ENCODE data around the gene TNFRSF11A. TPM values are rescaled to one million over a fixed set of nuclear protein-coding genes. Genes with fewer than 3 reads are reported as not detected.

TNFRSF11A gene
- total RNA-seq (0.41 and 1.7 TPM in 2 replicates), polyA plus RNA-seq (0.01 and 0.06 TPM in 2 replicates), polyA minus RNA-seq (0.09 and 0.29 TPM in 2 replicates)
- total RNA-seq (2013), result 0.16 TPM

DNA sequence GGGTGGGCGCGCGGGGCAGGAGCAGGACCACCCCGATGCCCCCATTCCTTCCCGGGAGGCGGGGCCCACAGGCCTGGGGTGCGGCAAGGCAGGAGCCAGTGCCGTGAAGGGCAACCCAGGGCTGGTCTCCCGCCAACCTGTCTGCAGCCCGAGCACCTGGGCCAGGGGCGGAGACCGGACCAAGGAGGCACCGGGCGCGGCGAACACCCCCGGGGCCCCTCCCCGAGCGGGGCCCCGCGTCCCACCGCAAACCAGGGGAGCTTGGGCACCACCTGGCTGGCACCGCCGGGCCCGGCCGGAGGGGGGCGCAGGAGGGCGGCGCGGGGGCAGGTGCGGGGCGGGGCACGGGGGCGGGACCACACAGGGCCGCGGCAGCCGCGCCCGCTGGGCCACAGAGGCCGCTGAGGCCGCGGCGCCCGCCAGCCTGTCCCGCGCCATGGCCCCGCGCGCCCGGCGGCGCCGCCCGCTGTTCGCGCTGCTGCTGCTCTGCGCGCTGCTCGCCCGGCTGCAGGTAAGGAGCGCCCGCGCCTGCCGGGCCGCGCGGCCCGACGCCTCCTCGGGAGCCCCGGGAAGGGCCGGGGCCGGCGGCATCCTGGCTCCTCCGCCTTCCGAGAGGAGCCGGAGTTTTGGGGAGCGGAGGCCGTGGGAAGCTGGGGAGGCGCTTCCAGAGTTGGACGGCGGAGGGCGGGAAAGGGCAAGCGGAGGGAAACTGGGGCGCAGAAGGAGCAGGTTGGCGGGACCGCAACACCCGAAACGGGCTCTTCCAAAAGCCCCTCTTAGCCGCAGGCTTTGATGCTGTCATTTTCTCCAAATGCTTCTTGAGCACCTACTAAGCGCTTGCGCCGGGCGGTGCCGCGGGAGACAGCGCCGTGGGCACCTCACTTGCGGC lies at the start of gene TNFRSF11A:
Gene TNFRSF11A, plus strand, starts transcription at position 394 of the 889 bp plus-strand sequence. Its CDS starts 43 bp downstream, at position 437.
- H3K36me3 ChIP-seq (replicated peaks in 1 of 2; ENCODE audit: control extremely low read depth in 1 of 2, control insufficient read depth in 1 of 2, extremely low read depth in 1 of 2, insufficient read depth in 2 of 2, low read length in 1 of 2), result no peaks in the 10 kb centered on the region
- H3K9me3 Mint-ChIP-seq (ENCODE audit: insufficient read depth), result no peaks in the 10 kb centered on the region
- no peaks in the 10 kb centered on the region for H3K79me2 ChIP-seq (ENCODE audit: control insufficient read depth, insufficient read depth, low read length)
- peak; percentile 89 for TF ChIP-seq EZH2 (IDR thresholded peaks at IDR 0.05; ENCODE audit: borderline replicate concordance, insufficient read depth, low read depth, low read length, poor library complexity, severe bottlenecking)
- peak; percentile 45 for TF ChIP-seq CTCF (IDR thresholded peaks at IDR 0.05)
- peaks cover 0 to 55% (median 41%) of the 10 kb centered on the region in 4 experiments for H3K27me3 ChIP-seq (replicated peaks in 1 of 4; ENCODE audit: control extremely low read depth in 1 of 4, control insufficient read depth in 3 of 4, insufficient read depth in 4 of 4, low read length in 3 of 4)
- H3K4me2 ChIP-seq (replicated peaks; ENCODE audit: low read depth, low read length, poor library complexity, severe bottlenecking), result peak within 1 kb of the TSS; percentile 96
- peaks cover 64% of the 10 kb centered on the region for H3K27me3 Mint-ChIP-seq
- intact Hi-C loops (cut with micrococcal nuclease), result loop anchor here (2.0 to 5.0 kb wide), 3 partner anchors 96 to 392 kb away; partner anchors contain the start of genes PHLPP1, PIGN and RELCH
- H3K4me1 ChIP-seq (ENCODE audit: control insufficient read depth in 2 of 2, insufficient read depth in 2 of 2, low read length in 2 of 2), result peaks cover 24 to 27% of the 10 kb centered on the region in 2 donors
- peak within 1 kb of the TSS; percentile 41 to 66 (median 59) for H3K4me3 ChIP-seq (ENCODE audit: control extremely low read depth in 1 of 5, extremely low read depth in 1 of 5, insufficient read depth in 1 of 5, low read depth in 2 of 5, low read length in 4 of 5)
- peak within 1 kb of the TSS; percentile 89 for H3K4me3 Mint-ChIP-seq
- ChIA-PET CTCF (interaction anchor here (2.4 kb wide), 1 partner anchor 101 kb away, joined by 6 read pairs; no protein-coding TSS in a partner anchor), POLR2A (no interaction called here)
- H3K9me3 ChIP-seq (ENCODE audit: control extremely low read depth in 1 of 3, control insufficient read depth in 2 of 3, insufficient read depth in 1 of 3, low read length in 2 of 3), result peaks cover 0 to 8% (median 0%) of the 10 kb centered on the region in 3 donors
- peak within 1 kb of the TSS; percentile 64 for H3K27ac Mint-ChIP-seq
- peak within 1 kb of the TSS; percentile 68 for H3K9ac ChIP-seq (ENCODE audit: low read length)
- H3K4me1 Mint-ChIP-seq, result peaks cover 22% of the 10 kb centered on the region
- peak; percentile 71 for DNase-seq
- ATAC-seq (ENCODE audit: low read depth), result peak; percentile 95
- no peaks in the 10 kb centered on the region for H4K20me1 ChIP-seq (ENCODE audit: control insufficient read depth, insufficient read depth, low read length, poor library complexity, severe bottlenecking)
- 2% methylated on average over 99 of the region's 99 CpGs for WGBS (ENCODE audit: insufficient coverage)
- peak within 1 kb of the TSS; percentile 66 for H2AFZ ChIP-seq (ENCODE audit: insufficient read depth, low read depth, low read length, poor library complexity, severe bottlenecking)
- H3K27ac ChIP-seq (ENCODE audit: low read length in 2 of 2), result no peak within 1 kb of the TSS

- 100% methylated on average over 1 of the region's 1 CpG for WGBS (ENCODE audit: insufficient coverage)
- H3K4me3 Mint-ChIP-seq, result no peak overlapping the region
Observed at GRCh38 chr18:62277045-62277444, 48.1 kb upstream of the TNFRSF11A start.

More at GRCh38 chr18:62277045-62277444, 48.1 kb upstream of the TNFRSF11A start:
- no peaks in the 10 kb centered on the region for H3K4me1 Mint-ChIP-seq
- ChIA-PET POLR2A (no interaction called here), CTCF (interaction anchor here (0.6 kb wide), 1 partner anchor 56 kb away, joined by 4 read pairs; no protein-coding TSS in a partner anchor)
- no peak overlapping the region for H3K4me3 ChIP-seq (ENCODE audit: control extremely low read depth in 1 of 5, extremely low read depth in 1 of 5, insufficient read depth in 1 of 5, low read depth in 2 of 5, low read length in 4 of 5)
- no peaks in the 10 kb centered on the region for H4K20me1 ChIP-seq (ENCODE audit: control insufficient read depth, insufficient read depth, low read length, poor library complexity, severe bottlenecking)
- H2AFZ ChIP-seq (ENCODE audit: insufficient read depth, low read depth, low read length, poor library complexity, severe bottlenecking), result no peak overlapping the region
- no peak overlapping the region for H3K4me2 ChIP-seq (replicated peaks; ENCODE audit: low read depth, low read length, poor library complexity, severe bottlenecking)
- ATAC-seq (ENCODE audit: low read depth) (no peak), DNase-seq (no peak)
- H3K27me3 ChIP-seq (replicated peaks in 1 of 4; ENCODE audit: control extremely low read depth in 1 of 4, control insufficient read depth in 3 of 4, insufficient read depth in 4 of 4, low read length in 3 of 4), result no peaks in the 10 kb centered on the region
- TF ChIP-seq CTCF (IDR thresholded peaks at IDR 0.05) (no peak), EZH2 (IDR thresholded peaks at IDR 0.05; ENCODE audit: borderline replicate concordance, insufficient read depth, low read depth, low read length, poor library complexity, severe bottlenecking) (no peak)
- H3K9me3 Mint-ChIP-seq (ENCODE audit: insufficient read depth), result no peaks in the 10 kb centered on the region
- no peak overlapping the region for H3K27ac Mint-ChIP-seq
- H3K27me3 Mint-ChIP-seq, result no peaks in the 10 kb centered on the region
- H3K36me3 ChIP-seq (replicated peaks in 1 of 2; ENCODE audit: control extremely low read depth in 1 of 2, control insufficient read depth in 1 of 2, extremely low read depth in 1 of 2, insufficient read depth in 2 of 2, low read length in 1 of 2), result peaks cover 12 to 35% of the 10 kb centered on the region in 2 experiments
- no peak overlapping the region for H3K27ac ChIP-seq (ENCODE audit: low read length in 2 of 2)
- intact Hi-C loops (cut with micrococcal nuclease), result no loop called here
- H3K9me3 ChIP-seq (ENCODE audit: control extremely low read depth in 1 of 3, control insufficient read depth in 2 of 3, insufficient read depth in 1 of 3, low read length in 2 of 3), result no peaks in the 10 kb centered on the region
- H3K79me2 ChIP-seq (ENCODE audit: control insufficient read depth, insufficient read depth, low read length), result no peaks in the 10 kb centered on the region
- H3K4me1 ChIP-seq (ENCODE audit: control insufficient read depth in 2 of 2, insufficient read depth in 2 of 2, low read length in 2 of 2), result no peaks in the 10 kb centered on the region
- no peak overlapping the region for H3K9ac ChIP-seq (ENCODE audit: low read length)

Measured in B cell (primary cell).